CD4-positive, alpha-beta T cell treated with Interleukin-4 for 4 hours (primary cell): ENCODE measurements around the gene KRT8.
A peak's percentile ranks its signal among the peaks of the same experiment; 100 is the strongest.
"Not testable (repeated sequence)": the region's sequence is repeated elsewhere in the genome, so short reads cannot be mapped to it uniquely, and the experiment has no call there.

Source experiments
- DNase-seq: peaks from one replicate; pipeline ENCODE4 v3.0.0-alpha.2; 2020

The KRT8 gene

GRCh38 chr12:52873832-52874572 is 30.9 kb downstream of the KRT8 start:
- DNase-seq, result peak; percentile 55

DNA sequence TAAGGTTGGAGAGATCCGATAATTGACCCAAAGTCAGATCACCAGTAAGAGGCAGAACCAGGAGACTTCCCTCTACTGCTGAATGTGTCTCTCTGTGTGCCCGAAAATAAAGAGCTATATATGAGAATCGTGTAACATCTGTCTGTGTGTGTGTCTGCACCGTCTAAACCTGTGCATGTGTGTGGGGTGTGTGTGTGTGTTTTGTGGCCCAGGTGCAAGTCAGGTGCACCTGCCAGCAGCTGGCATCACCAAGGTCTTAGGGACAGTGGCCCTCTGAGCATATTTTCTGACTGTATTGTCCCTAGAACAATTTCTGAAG is 31.4 kb downstream of the KRT8 start:
- no peak for DNase-seq

GRCh38 chr12:52872644-52873389 is 32.1 kb downstream of the KRT8 start:
- no peak for DNase-seq

DNA sequence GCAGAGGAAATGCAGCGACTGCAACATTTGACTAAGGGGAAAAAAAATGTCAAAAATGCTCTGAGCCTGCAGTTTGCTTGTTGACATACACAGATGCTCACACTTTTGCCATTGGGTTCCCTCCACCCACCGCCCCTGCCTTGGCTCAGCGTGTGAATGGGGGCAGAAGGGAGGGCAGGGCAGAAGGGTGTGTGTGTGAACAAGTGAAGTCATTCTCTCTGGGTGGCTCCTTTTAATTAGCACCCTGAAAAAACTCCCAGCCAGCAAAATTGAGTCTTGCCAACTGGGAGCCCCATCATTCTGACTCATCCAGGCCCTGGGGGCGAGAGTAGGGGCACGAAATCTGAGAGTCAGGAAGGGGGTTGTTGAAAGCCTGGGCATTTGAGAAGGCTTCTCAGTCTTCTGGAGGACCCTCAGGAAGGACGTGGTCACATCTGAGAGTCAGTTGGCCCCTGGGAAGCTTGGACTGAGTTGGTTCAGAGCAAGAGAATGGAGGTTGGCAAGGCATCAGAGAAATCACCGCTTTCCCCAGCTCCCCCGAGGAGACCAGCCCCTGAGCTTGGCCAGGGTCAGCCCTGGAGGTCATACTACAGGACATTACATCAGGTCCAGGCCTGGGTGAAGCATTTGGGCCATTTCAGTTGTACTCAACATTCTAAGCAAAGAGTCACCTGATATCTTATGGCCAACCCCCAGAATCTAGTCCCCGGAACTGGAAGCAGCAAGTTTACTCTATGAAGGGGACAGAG is 33.4 kb downstream of the KRT8 start:
- peak; percentile 55 for DNase-seq

DNA sequence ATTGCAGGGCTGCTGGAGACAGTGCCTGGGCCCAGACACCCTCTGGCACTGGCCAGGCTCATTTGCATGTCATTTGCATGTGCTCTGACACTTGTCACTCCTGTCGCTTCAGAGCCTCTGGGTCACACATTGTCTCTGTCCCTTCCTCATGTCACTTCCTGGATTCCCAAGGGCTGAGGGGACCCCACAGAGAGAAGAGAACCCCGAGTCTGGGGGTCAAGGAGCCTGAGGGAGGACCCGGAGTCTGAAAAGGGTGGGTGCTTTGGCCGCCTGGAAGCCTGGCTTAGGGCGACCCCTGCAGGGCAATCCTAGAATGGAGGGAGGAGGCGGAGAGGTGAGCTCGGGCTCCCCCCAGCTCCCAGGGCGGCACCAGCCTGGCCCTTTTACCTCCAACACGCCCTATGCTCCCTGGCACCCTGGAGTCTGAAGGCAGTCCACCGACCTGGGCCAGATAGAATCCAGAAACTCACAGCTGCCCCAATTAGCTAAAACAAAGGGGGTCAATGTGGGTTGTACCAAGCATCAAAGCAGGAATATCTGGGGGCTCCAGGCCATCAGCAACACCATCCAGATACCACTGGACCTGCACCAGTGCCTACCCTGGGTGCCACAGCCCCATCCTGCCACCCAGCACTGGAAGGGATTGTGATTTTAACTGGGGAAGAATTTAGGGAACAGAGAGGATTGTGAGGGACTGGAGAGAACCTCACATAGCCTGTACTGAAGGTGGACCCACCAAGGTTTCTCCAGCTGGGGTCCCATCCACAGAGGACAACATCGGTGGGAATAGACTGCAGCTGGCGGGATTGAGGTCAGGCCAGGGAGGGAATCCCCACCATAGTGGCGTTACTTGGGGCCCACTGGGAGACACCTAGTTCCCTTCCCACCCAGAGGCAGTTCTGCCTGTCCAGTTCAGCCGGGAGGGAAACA is 34.2 kb downstream of the KRT8 start:
- DNase-seq, result peak; percentile 52

DNA sequence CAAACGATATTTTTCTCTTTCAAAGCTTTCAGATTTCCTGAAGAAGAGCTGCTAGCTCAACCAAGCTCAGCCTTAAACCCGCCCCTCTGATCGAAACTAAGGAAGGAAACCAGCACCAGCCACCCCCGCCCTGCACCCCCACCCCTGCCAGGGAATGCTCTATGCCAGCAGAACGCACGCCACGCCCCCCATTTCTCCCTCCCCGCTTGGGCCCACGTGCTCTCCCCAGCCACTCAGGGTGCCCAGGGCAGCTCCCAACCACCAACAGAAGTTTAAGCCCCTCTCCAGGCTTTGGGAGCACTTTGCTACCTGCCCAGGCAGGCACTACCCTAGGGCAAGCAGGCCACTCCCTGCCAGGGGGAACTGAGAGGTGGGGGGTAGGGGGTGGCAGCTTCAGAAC is 37.2 kb downstream of the KRT8 start:
- DNase-seq, result peak; percentile 9

- DNase-seq, result no peak
Measured at GRCh38 chr12:52867152-52867551, 37.7 kb downstream of the KRT8 start.

GRCh38 chr12:52865090-52865944 is 39.6 kb downstream of the KRT8 start:
- DNase-seq, result peak; percentile 11

GRCh38 chr12:52862023-52862422 is 42.9 kb downstream of the KRT8 start:
- no peak for DNase-seq

DNA sequence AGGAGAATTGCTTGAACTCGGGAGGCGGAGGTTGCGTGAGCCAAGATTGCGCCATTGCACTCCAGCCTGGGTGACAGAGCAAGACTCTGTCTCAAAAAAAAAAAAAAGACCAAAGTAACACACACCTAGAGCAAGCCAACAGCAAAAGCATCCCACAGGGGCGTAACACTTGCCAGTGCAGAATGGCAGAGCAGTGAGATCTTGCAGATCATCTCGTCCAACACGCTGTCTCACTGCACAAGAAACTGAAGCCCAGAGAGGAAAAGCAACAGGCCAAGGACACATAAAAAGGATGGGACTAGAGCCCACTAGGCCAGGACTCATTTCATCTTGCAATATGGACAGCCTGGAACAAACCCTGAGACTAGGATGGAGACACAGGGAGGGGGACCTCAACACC is 43.4 kb downstream of the KRT8 start:
- DNase-seq, result no peak

DNA sequence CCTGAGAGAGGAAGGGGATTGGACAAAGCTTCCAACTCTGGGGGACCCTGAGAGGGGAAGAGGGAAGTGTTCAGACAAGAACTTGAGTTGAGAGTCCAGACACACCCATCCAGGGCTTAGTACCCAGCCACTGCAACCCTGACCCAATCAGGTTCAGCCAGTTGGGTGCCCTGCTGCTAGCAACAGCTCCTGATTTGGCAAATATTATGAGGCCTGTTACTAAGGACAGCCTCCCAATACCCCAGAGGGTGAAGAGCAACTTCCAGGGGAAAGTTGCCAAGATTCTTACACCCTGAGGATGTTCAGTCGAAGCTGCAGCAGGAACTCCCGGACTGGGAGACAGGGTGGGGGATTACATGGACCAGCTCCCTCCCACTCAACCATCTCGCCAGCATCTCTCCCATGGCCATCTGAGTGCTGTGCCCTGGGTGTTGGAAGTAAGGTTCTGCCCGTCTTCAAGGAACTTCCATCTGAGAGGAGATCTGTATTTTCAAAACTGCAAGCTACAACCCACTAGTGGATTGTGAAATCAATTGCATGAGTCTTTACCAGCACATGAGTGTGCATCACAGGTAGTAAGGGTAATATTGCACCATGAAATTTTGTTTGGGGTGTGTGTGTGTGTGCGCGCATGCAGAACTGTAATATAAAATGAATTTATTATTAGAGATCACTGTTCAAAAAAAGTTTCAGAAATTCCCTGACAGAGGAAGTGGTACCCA is 44.6 kb downstream of the KRT8 start:
- no peak for DNase-seq

DNA sequence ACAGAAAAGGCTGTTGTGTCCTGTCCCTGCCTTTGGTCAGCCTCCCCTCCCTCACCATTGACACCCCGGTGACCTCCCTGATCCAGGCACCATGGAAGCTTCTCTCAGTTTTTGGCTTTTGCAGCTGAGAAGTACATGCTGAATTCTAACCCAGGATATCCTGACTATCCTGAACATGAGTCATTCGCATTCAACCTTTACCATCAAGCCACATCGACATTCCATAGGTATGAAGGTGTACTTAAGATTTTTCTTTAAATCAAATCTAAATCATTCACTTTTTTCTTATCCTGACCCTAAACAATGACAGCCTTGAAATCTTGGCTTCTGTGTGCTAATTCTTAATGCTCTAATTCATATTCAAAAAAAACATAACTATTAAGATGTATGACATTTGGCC is 47.4 kb downstream of the KRT8 start:
- DNase-seq, result no peak

- no peak for DNase-seq
Measured at GRCh38 chr12:52856787-52857186, 48.1 kb downstream of the KRT8 start.

DNA sequence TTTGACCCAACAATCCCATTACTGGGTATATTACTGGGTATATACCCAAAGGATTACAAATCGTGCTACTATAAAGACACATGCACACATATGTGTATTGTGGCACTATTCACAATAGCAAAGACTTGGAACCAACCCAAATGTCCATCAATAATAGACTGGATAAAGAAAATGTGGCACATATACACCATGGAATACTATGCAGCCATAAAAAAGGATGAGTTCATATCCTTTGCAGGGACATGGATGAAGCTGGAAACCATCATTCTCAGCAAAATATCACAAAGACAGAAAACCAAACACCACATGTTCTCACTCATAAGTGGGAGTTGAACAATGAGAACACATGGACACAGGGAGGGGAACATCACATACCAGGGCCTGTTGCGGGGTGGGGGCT is 48.8 kb downstream of the KRT8 start:
- not testable (repeated sequence) for DNase-seq

GRCh38 chr12:52851787-52852186 is 53.1 kb downstream of the KRT8 start:
- DNase-seq, result no peak

- no peak for DNase-seq
Measured at GRCh38 chr12:52850681-52851080, 54.2 kb downstream of the KRT8 start.

DNA sequence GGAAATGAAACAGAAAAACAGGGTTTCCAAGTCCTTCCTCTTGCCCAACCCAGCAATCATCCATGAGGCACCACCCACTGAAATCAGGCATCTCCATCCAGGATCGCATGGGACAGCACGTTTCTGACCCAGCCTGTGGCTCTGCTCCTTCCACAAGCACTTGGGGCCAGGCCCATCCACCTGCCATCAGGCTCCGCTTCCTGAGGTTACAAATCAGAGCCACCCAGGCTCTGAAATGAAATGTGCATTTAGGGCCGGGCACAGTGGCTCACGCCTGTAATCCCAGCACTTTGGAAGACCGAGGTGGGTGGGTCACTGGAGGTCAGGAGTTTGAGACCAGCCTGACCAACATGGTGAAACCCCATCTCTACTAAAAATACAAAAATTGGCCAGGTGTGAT is 55.4 kb downstream of the KRT8 start:
- DNase-seq, result no peak

GRCh38 chr12:52848661-52849255 is 56.1 kb downstream of the KRT8 start, which contains the start of gene KRT78:
KRT78 (minus strand) TSS chr12:52848994; CDS start chr12:52848930, 64 bp downstream.
- DNase-seq, result no peak

GRCh38 chr12:52847335-52848102 is 57.4 kb downstream of the KRT8 start:
- no peak for DNase-seq
